ENCODE data around the gene BMP8B. TPM values are rescaled to one million over a fixed set of nuclear protein-coding genes. Genes with fewer than 3 reads are reported as not detected.

The BMP8B gene
- 4.2 to 5.9 TPM (median 5.2 TPM) in 5 replicates for total RNA-seq (2022; extraction: Qiagen RNA extraction)

GRCh38 chr1:39788758-39789570, at the start of gene BMP8B:
Gene BMP8B, minus strand, starts transcription at chr1:39788865. Its CDS starts 380 bp downstream, at chr1:39788485.

GRCh38 chr1:39771022-39771532, 17.6 kb downstream of the BMP8B start, which contains the start of gene OXCT2:
Gene OXCT2, minus strand, starts transcription at chr1:39771348. Its CDS starts 93 bp downstream, at chr1:39771255.

DNA sequence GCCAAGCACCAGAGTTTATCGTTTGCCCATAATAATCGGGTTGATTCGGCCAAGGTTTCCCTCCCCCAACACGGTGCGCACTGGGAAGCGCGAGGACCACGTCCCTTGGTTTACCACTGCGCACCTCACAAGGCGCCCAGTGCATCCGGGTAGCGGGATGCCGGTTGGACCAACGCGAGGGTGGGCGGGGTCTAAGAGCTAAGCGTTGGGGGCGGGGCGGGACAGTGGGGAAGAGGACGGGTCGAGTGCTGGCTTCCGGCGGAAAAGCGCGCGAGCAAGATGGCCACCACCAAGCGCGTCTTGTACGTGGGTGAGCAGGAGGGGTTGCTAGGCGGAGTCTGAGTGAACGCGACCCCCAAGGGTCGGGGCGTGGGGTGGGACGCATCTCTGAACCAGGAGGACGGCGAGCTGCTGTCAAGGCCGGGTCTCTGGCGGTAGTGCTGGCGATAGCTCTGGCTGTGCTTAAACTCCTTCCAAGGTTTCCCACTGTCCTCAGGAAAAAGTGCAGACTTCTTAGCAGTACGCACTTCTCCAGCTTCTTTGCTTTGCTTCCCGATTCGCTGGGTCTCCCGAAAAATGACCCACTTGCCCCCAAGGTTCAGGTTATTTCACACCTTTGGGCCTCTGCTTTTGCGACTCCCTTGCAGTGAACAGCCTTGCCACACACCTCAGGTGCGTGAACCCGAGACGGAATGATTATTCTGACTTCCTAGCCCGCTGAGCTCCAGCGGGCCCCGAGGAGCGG, 49.9 kb downstream of the BMP8B start, which contains the start of gene PPIE:
TSS of gene PPIE (plus strand) at position 261 of the 745 bp plus-strand sequence. CDS start at position 280, 19 bp downstream.

Other genes starting within 250 kb of the BMP8B start
- gene PABPC4, start 212.1 kb downstream of the BMP8B start, total RNA-seq (2022; extraction: Qiagen RNA extraction) = 114 to 158 TPM (median 120 TPM) in 5 replicates
- 2.8 to 4.0 TPM (median 3.6 TPM) in 5 replicates for gene HEYL, start 149.2 kb downstream of the BMP8B start, total RNA-seq (2022; extraction: Qiagen RNA extraction)
- not detected in 5 replicates for gene NT5C1A, start 116.8 kb downstream of the BMP8B start, total RNA-seq (2022; extraction: Qiagen RNA extraction)
- 0.21 to 0.34 TPM (median 0.26 TPM) in 5 replicates for gene HPCAL4, start 97.4 kb downstream of the BMP8B start, total RNA-seq (2022; extraction: Qiagen RNA extraction)
- gene PPIE, start 50.0 kb downstream of the BMP8B start, total RNA-seq (2022; extraction: Qiagen RNA extraction) = 36.5 to 39.9 TPM (median 36.8 TPM) in 5 replicates
- 0.39 to 0.72 TPM (median 0.62 TPM) in 5 replicates for gene OXCT2, start 17.5 kb downstream of the BMP8B start, total RNA-seq (2022; extraction: Qiagen RNA extraction)
- 14.9 to 16.1 TPM (median 15.5 TPM) in 5 replicates for gene TRIT1, start 94.6 kb upstream of the BMP8B start, total RNA-seq (2022; extraction: Qiagen RNA extraction)
- 1.1 to 1.9 TPM (median 1.6 TPM) in 5 replicates for gene MYCL, start 113.1 kb upstream of the BMP8B start, total RNA-seq (2022; extraction: Qiagen RNA extraction)
- 8.4 to 11.4 TPM (median 10.4 TPM) in 5 replicates for gene MFSD2A, start 166.3 kb upstream of the BMP8B start, total RNA-seq (2022; extraction: Qiagen RNA extraction)

Data from A549 treated with dexamethasone at 1 μM for 4 hours (cell line).